HG02588 (cell line): ENCODE measurements around the gene CYP26C1.

Experiments used
- ATAC-seq: cut with Tn5 transposase; IDR thresholded peaks from one replicate; pipeline ENCODE4 v1.9.1; 2021; ENCODE audit warnings: mild to moderate bottlenecking, moderate library complexity; ENCODE audit not compliant: unreplicated experiment

CYP26C1 gene

DNA sequence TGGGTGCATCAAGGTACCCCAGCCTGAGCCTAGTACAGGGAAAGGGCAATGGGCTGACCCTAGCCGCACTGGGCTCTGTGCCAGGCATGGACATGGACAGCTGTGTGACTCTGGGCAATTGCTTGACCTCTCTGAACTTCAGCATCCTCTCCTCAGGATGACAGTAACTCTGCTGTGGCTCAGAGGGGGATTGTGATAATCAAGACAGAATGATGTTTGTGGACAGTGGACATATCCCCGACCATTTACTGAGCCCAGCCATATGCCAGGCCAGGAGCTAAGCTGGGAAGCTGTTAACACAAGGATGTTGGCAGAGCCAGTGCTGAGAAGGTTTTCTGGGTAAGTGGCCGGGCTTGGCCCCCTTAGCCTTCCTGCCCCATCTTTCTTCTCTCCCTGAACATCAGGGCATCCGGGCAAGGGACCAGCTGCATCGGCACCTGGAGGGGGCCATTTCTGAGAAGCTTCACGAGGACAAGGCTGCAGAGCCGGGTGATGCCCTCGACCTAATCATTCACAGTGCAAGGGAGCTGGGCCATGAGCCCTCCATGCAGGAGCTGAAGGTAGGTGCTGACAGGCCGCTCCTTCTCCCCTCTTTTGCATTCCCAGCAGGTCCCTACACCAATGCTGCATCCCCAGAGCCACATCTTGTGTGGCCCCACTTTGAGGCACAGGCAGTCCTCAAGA lies 3.5 kb downstream of the CYP26C1 start:
- no peak for ATAC-seq

DNA sequence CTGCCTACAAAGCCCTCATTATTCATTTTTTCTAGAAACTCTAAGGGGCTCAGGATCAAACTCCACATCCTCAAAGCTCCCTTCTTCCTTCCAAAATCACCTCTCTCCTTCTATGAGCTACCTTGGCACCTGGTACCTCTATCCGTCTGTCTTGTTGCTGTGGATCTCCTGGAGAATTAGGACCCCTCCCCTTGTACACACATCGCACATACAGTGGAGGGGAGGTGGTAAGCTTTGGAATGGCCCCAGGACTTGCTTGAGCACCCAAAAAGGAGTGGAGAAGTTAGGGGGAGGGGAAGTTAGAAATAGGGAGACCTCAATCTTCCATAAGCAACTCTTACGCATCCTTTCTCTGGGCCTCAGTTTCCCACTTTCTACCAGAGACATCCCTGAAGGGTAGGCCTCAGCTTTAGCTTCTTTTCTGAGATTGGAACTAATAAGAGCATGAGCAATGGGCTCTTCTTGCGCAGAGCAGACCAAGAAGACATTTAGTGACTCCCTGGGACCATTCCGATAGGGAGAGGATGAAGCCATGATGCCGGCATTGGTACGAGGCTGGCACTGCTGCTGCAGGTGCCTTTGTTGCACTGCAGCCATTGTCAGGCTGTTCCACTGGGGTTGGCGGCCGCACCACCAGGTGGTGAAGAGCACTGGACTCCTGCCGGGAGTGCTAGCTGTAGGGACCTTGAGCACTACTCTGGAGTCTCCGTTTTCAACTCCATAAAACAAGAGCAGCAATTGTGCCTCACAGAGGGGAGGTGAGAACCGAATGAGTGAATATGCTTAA lies 4.5 kb downstream of the CYP26C1 start:
- no peak for ATAC-seq

DNA sequence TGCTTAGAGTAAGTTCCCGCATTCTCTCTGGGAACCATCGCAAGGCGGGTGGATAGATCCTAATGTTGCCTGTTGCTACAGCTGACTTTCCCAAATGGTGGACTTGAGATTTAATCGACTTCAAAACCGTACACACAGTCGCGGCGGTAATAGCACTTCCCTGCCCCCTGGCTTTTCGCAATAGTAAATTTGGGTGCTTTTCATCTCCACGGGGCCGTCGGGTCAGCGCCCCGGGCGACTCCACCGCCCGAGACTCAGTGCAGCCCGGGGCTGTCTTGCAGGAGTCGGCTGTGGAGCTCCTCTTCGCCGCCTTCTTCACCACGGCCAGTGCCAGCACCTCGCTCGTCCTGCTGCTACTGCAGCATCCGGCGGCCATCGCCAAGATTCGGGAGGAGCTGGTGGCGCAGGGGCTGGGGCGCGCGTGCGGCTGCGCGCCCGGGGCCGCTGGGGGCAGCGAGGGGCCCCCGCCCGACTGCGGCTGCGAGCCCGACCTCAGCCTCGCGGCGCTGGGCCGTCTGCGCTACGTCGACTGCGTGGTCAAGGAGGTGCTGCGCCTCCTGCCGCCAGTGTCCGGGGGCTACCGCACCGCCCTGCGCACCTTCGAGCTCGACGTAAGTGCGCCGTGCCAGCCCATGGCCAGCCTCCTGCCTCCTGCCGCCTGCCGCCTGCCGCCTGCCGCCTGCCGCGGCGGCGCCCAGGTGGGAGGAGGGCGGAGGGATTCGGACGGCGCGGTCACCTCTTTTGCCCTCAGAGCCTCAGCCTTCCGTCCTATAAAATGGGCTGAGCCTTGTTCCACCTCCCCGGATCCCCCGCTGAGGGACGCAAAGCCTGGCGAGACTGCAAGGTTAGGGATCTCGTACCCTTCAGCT lies 5.3 kb downstream of the CYP26C1 start:
- no peak for ATAC-seq

DNA sequence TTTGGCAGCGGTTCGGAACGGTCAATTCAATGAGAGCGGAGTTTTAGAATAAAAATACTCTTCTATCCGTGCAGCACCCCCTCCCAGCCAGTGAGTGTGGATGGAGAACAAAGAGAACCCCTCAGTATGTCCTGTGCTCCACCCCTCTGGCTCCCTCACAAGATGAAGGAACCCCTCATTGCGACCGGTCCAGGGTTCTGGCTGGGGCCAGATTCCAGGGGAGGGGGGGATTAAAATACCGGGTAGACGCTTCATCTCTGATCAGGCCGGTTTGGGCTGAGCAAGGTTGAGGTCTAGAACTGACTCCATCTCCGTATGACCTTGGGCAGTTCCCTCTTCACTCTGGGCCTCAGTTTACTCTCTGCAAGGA lies 5.9 kb downstream of the CYP26C1 start:
- ATAC-seq, result no peak

DNA sequence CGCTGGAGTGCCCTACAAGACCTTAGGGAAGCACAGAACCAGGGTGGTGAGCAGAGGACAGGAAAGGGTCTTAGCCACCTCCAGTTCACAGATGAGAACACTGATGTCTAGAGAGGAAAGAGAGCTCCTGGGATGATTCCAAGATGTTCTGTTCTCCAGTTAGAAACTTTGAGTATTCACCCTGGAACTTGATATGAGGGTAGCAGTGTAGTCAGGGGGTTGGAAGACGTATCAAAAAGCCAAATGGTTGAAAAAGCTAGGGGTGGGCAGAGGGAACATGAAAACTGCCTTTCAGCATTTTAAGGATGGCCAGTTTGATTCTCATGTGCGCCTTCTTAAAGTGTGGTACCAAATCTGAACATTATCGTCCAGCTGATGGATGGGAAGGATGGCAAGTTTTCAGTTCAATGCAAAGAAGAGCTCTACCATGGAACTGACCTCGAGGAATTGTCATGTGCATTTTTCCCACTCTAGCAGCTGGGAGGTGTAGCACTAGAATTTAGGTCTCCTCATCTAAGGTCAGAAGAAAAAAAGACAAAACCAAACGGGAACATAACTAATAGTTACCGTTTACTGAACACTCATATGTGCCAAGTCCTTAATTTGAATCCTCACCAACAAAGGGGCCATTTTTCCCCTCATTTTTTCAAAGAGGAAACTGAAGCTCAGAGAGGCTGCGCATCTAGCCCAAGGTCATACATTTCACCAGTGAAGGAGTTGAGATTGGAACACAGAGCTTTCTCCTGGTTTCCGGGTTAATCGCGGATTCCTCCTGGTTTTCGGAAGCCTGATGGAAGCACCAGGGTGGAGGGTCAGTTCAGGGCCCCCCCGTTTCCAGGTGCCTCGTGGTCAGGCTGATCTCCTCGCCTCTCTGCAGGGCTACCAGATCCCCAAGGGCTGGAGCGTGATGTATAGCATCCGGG lies 7.1 kb downstream of the CYP26C1 start:
- no peak for ATAC-seq

DNA sequence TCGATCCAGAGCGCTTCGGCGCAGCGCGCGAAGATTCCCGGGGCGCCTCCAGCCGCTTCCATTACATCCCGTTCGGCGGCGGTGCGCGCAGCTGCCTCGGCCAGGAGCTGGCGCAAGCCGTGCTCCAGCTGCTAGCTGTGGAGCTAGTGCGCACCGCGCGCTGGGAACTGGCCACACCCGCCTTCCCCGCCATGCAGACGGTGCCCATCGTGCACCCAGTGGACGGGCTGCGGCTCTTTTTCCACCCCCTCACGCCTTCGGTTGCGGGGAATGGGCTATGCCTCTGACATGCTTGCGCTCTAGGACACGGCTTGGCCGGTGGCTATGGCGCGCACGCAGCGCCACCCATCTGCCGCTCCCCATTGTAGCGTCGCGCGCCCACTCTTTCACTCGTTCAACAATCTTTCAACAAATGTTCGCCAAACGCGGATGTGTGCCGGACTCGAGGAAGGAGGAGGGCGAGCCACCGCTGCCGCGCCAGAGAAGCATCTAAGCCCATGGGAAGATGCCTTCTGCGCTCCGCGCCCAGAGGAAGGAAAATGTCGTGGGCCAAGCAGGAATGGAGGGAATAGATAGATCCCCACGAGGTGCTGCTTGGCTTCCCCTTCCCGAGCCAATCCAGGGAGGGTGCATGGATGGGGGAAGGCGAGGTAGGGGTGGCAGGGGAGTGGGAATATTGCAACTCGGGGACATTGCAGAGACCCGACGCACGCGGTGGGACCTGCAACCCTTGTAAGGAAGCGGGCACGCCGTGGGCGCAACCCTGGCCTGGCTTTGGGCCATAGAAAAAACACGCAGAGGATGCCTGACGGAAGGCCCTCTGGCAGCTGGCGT lies 8.0 kb downstream of the CYP26C1 start:
- no peak for ATAC-seq

DNA sequence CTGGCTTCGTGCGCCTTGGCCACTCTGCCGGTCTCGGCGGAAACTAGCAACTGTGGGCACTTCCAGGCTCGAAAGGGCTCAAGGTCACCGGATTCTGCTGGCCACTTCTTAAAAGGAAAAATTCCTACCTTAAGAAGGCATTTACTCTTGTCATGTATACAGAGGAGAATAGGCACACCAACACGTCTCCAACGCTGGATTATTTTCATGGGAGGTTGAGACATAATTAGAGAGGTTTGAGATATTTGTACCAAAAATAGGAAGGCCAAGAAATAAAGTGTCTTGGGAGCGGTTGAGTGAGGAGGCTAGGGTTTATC lies 8.6 kb downstream of the CYP26C1 start:
- ATAC-seq, result no peak

DNA sequence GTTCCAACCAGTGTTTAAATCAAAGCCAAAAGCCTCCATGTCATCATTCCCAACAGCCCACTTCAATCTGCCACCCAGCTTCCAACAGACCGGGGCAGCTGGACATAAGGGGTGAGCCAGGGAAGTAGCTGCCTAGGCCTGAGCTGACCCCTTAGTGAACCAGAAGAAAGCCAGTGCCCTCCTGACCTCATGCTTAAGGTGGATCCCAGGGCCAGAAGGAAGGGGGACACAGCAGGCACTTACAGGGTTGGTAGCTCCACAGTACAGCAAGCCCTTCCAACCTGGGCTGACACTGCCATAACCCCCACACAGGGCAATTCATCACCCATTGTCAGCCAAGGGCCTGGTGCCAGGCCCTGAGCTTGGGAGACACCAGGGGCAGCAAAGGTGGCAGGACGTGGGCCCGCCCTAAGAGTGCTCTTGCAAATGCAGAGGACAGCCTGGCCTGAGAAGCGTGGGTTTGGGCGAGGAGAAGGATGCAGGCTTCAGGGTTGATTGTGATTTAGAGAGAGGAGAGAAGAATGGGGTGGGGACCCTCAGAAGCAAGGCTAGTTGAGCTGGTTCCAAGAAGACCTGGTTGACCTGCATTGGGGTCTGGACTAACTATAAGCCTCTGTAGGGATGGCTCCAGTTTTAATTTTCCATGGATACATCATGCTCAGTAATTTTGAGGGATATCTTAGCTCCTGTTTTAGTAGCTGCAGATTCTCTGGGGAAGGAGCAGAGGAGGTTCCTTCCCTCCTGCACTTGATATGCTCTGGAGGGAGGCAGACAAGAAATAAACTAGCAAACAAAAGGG lies 10.0 kb downstream of the CYP26C1 start:
- no peak for ATAC-seq

DNA sequence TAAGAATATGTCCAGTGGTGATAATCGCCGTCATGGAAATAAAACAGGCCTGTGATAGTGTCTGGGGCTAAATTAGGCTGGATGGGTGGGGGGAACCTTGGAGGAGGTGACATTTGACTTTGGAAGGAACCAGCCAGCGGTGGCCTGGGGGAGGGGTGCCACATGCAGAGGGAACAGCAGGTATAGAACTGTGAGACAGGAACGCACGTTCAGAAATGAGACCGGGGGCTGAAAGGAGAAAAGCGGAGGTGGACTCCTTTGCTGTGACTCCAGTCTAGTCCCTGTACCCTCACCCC lies 10.5 kb downstream of the CYP26C1 start:
- no peak for ATAC-seq

DNA sequence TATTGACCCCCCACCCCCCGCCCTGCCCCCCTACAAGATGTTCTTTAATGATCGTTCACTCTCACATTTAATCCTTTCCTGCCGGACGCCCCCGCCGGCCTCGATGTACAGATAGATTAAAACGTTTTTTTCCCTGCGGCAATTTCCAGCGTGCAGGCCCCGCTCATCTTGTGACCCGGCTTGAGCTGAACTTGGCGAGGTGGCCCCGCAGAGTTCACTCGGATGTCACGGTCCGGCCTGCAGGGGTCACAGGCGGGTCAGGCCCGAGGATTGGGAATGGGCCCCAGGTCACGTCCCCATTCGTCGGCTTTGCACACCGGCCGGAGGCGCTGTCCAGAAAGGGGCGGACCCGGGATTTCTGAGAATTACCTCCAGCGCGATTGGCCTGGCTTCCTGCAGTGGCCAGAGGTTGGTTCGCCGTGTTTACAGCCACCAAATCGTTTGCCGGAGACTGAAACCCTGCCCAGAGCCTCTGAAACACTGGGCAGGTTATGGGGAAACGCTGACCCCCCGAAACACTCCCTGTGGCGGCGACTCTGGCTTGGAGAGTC lies 11.2 kb downstream of the CYP26C1 start:
- ATAC-seq, result no peak

DNA sequence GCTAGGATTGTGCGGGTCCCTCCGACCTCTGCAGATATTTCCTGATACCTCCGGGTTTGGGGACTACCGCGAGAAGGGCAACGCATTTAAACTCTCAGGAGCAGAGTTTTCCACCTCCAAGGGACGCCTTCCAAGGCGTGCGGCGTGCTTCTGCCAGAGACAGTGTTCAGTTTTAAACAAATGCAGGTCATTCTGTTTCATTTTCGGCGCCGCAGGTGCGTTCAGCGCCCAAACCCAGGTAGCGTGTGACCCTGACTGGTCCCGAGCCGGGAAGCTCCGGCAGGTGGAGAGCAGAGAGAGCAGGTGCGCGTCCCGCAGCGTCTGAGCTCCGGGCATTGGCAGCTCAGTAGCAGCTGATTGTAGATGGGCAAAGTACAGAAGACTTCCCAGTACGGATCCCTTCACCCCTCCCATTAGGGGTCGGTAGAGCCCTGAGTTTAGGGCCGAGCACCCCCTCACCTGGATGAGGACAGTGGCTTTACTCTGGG lies 11.7 kb downstream of the CYP26C1 start:
- ATAC-seq, result no peak

DNA sequence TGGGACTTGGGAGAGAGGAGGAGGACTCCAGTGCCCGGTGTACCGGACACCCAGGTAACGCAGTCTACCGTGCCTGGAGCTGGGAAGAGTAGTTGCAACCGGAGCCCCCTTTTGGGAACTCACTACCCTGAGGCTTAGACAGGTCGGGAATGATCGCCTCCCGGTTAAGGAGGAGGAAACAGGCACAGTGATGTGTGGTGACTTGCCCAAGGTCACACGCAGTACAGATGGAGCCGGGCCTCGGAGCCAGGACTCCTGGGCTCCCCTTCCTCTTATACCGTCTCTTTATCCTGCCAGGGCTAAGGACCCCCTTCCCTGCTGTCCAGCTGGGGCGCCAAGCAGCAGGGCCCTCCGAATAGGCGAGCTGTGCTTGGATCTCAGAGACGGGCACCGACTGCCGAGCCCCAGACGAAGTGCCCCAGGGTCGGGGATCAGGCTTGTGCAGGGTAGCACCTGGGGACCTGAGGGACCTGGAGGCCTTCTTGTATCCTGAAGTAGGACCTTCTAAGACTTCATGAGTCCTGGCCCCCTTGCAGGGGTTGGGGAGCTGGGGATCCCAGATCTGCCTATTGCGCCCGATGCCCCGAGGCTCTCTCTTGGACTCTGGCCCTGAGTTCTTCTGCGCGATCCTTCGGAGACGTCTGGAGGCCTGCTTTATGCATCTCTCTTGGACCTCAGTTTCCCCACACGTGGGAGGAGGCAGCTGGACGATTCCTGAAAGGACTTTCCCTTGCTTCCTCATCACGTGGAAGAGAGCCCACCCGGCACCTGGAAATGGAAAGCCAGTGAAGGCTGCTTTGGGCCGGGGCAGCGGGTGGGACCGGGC lies 12.3 kb downstream of the CYP26C1 start:
- ATAC-seq, result no peak

DNA sequence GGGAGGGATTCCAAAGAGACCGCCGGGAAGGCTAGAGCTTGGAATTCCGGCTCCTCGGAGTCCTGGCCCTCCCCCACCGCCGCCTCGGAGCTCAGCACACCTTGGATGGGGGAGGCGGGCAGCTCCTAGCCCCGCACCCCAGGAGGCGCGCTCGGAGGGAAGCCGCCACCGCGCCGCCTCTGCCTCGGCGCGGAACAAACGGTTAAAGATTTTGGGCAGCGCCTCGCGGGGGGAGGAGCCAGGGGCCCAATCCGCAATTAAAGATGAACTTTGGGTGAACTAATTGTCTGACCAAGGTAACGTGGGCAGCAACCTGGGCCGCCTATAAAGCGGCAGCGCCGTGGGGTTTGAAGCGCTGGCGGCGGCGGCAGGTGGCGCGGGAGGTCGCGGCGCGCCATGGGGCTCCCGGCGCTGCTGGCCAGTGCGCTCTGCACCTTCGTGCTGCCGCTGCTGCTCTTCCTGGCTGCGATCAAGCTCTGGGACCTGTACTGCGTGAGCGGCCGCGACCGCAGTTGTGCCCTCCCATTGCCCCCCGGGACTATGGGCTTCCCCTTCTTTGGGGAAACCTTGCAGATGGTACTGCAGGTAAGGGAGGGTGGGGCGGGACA lies 13.0 kb downstream of the CYP26C1 start, which contains the start of gene CYP26A1:
TSS of gene CYP26A1 (plus strand) at position 355 of the 608 bp plus-strand sequence. CDS start at position 397, 42 bp downstream.
- ATAC-seq, result no peak

DNA sequence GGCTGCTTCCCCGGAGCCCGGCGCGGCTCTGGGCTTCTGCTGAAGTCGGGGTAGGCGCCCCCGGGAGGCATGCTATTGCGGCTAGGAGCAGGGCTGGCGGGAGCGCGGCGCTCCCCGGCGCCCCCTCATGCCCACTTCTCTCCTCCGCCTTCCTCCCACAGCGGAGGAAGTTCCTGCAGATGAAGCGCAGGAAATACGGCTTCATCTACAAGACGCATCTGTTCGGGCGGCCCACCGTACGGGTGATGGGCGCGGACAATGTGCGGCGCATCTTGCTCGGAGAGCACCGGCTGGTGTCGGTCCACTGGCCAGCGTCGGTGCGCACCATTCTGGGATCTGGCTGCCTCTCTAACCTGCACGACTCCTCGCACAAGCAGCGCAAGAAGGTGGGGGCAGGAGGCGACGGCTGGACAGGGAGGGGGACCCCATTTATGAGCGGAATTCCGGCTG lies 13.6 kb downstream of the CYP26C1 start:
- ATAC-seq, result no peak

DNA sequence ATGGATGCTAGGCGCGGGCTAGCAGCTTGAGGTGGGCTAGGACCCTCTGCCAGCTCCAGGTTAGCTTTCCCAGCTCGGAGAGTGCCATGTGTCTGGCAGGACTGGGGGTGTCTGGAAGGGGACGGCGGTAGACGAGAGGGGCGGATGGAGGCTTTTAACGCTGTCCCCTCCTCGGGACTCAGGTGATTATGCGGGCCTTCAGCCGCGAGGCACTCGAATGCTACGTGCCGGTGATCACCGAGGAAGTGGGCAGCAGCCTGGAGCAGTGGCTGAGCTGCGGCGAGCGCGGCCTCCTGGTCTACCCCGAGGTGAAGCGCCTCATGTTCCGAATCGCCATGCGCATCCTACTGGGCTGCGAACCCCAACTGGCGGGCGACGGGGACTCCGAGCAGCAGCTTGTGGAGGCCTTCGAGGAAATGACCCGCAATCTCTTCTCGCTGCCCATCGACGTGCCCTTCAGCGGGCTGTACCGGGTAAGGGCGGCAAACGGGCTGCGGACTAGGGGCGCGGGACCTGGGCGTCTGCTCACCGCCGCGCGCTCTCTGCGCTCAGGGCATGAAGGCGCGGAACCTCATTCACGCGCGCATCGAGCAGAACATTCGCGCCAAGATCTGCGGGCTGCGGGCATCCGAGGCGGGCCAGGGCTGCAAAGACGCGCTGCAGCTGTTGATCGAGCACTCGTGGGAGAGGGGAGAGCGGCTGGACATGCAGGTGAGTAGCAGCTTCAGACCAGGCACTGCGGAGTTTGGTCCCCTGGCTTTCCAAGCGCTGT lies 14.2 kb downstream of the CYP26C1 start:
- no peak for ATAC-seq

DNA sequence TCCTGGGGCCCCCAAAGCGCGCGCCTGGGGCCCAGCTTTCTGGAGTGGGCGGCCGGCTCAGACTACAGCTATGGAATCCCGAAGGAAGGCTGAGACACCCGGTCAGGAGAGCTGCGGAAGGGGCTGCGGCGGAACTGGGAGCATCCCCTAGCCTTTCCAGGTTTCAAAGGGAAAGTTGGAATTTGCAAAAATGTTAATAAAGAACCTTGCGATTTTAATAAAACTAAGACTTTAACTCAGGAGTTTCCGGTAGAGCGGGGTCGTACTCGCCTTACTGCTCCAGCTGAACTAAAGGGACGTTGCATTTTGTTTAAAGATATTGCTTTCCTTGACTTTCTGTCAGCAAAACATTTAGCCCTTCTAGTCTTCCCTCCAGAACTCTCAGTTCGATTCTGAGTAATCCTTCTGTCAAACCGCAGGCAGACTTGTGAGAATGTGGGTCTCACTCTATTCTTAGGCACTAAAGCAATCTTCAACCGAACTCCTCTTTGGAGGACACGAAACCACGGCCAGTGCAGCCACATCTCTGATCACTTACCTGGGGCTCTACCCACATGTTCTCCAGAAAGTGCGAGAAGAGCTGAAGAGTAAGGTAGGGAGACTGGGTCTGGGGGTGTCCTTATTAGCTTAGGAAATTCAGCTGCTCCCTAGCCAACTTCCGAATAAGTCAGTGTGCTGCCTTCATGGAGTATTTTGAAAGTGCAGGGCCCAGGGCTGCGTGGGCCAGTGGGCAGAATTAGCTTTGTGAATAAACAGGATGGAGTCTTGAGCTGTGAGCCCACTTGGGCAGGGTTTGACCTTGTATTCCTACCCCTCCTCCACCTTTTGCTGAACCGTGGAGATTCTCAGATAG lies 15.0 kb downstream of the CYP26C1 start:
- ATAC-seq, result no peak
